Activated CD4-positive, alpha-beta T cell treated with anti-CD3 and anti-CD28 coated beads, Interleukin-2, amount 10 ng/mL, durations not matched to agents 24 days and 14 days (primary cell): ENCODE measurements around the gene SMOC2. TPM values are rescaled to one million over a fixed set of nuclear protein-coding genes. Genes with fewer than 3 reads are reported as not detected.

Experiments
- DNase-seq: peaks from one replicate; pipeline ENCODE4 v3.0.0; 2022
- H3K27ac Mint-ChIP-seq: one replicate; pipeline ENCODE4 v1.8.0; 2022; ENCODE audit warnings: mild to moderate bottlenecking, mixed read lengths
- H3K27me3 Mint-ChIP-seq: one replicate; pipeline ENCODE4 v1.8.0; 2022; ENCODE audit warnings: mixed read lengths
- H3K36me3 Mint-ChIP-seq: one replicate; pipeline ENCODE4 v1.8.0; 2022; ENCODE audit warnings: low read depth, mild to moderate bottlenecking, mixed read lengths
- H3K4me1 Mint-ChIP-seq: one replicate; pipeline ENCODE4 v1.8.0; 2021; ENCODE audit warnings: mixed read lengths
- H3K4me3 Mint-ChIP-seq: one replicate; pipeline ENCODE4 v1.8.0; 2022; ENCODE audit warnings: mild to moderate bottlenecking, moderate library complexity, mixed read lengths
- H3K9me3 Mint-ChIP-seq: one replicate; pipeline ENCODE4 v1.8.0; 2021; ENCODE audit warnings: mixed read lengths
- intact Hi-C: fragments of 100-400 bp; cut with micrococcal nuclease; formaldehyde crosslinking; loops from one replicate; pipeline ENCODE4 v1.15.1; 2023
- total RNA-seq: library from RNA; stranded (reverse); gene quantifications from 2 replicates; pipeline ENCODE4 v1.2.3, GENCODE V29; 2022

The SMOC2 gene
- total RNA-seq, 1 donor from 2014 or later = not detected

DNA sequence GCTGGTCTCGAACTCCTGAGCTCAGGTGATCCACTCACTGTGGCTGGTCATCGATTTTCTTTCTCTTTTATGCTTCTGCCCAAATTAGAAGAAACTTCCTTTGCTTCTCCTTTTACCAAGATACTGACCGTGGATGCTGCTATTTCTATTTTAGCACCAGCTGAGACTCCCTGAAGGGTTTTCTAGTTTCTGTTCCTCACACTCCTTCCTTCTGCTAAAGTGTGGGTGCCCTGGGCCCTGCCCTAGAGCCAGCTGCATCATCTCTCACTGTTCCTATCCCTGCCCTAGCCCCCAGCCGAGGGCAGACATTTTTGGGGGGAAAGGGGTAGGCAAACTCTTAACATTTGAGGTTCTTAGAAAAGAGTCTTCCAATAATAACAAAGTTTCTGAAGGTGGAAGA lies 6.3 kb downstream of the SMOC2 start:
- no peak for DNase-seq
- Mint-ChIP-seq H3K36me3 (no peaks in the 10 kb centered on the region), H3K27ac (no peak overlapping the region), H3K4me1 (no peaks in the 10 kb centered on the region), H3K9me3 (no peaks in the 10 kb centered on the region), H3K27me3 (peaks cover 28% of the 10 kb centered on the region), H3K4me3 (no peak overlapping the region)
- intact Hi-C loops = no loop called here

DNA sequence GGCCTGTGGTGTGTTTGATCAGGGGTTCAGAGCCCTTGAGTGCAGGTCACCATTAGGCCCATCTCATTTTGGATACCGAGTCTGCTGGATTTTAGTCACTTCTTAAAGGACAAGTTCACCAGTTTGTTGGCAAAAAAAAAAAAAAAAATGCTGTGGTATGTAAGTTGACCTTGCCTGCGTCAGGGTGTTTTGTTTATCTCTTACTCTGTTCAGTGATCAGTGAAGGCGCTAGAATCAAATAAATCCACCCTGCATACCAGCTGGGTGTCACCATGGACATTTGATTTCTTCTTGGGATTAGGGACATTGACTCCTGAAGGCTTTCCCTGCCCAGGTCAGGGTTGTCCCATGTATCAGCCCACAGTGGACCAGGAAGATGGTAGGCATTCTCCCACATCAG lies 6.7 kb downstream of the SMOC2 start:
- no peak for DNase-seq
- H3K4me3 Mint-ChIP-seq = no peak overlapping the region
- no peaks in the 10 kb centered on the region for H3K4me1 Mint-ChIP-seq
- no peaks in the 10 kb centered on the region for H3K36me3 Mint-ChIP-seq
- H3K27ac Mint-ChIP-seq = no peak overlapping the region
- peaks cover 24% of the 10 kb centered on the region for H3K27me3 Mint-ChIP-seq
- H3K9me3 Mint-ChIP-seq = no peaks in the 10 kb centered on the region
- intact Hi-C loops = no loop called here

DNA sequence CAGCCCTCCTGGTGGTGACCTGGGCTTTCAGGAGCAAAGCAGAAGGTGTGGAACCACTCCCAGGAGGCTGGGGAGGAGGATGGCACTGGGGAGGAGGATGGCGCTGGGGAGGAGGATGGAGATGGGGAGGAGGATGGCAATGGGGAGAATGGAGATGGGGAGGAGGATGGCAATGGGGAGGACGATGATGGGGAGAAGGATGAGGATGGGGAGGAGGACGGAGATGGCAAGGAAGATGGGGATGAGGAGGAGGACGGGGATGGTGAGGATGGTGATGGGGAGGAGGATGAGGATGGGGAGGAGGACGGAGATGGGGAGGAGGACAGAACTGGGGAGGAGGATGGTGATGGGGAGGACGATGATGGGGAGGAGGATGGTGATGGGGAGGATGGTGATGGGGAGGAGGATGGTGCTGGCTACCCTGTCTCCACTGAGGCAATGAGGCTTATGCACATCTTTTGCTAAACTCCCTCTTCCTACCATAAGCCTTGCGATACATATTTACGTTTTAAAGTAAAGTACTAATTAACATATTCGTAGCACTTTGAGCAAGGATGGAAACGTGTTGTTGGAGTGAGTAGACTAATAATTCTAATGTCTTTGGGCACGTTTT lies 7.4 kb downstream of the SMOC2 start:
- intact Hi-C loops = no loop called here

DNA sequence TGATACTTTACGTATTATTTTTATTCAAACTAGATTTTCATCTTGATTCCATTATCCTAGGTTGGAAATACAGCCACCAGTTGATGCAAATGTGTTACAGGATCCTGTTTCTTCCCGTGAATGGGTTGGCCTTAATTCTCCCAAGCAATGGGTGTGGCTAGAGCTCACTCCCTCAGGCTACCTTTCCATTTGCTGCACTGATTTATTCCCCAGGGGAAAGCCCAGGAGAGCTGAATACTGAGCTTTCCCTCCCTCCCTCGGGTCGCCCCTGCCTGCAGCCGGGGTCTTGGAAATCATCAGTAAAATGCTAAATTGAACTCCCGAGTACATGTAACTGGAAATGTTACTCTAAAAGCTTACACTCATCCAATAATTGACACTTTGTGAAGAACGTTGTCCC lies 9.9 kb downstream of the SMOC2 start:
- intact Hi-C loops = no loop called here
- Mint-ChIP-seq H3K9me3 (no peaks in the 10 kb centered on the region), H3K4me1 (no peaks in the 10 kb centered on the region), H3K27ac (no peak overlapping the region), H3K36me3 (no peaks in the 10 kb centered on the region), H3K4me3 (no peak overlapping the region), H3K27me3 (peaks cover 7% of the 10 kb centered on the region)
- DNase-seq = no peak

More for the DNA sequence above, 7.4 kb downstream of the SMOC2 start:
- H3K27me3 Mint-ChIP-seq = peaks cover 19% of the 10 kb centered on the region
- no peak overlapping the region for H3K4me3 Mint-ChIP-seq
- no peaks in the 10 kb centered on the region for H3K9me3 Mint-ChIP-seq
- no peak overlapping the region for H3K27ac Mint-ChIP-seq
- no peak for DNase-seq
- no peaks in the 10 kb centered on the region for H3K36me3 Mint-ChIP-seq
- H3K4me1 Mint-ChIP-seq = no peaks in the 10 kb centered on the region

DNA sequence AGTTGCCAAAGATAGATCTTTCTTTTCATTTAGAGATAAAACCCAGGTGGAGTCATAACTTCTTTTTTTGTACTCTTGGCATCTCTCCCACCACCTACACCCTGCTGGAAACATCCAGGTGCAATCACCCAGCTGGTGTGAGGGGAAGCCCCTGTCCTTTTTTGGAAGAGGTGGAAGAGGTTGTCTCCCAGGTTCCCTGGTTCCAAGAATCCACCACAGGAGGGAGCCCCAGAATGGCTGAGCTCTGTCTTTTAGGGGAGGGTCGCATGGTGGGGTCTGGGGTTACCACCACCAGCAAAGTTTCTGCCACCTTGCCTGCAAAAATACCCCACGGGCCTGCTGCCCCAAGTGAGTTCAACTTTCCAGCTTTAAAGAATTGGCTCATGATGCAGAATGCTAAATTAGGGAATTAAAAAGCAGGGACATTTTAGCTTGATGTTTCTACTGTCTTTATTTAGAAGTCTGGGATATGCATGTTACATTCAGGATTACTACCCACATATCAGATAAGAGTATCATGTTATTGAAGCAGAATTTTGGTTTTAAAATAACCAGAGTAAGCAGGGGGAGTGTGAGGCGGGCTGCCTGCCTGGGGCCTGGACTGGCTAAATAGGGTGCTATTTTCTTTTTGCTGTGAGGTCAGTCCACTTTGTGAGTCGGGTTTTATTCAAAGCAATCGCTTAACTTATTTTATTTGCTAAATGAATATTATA lies 11.0 kb downstream of the SMOC2 start:
- H3K27ac Mint-ChIP-seq = no peak overlapping the region
- H3K4me1 Mint-ChIP-seq = no peaks in the 10 kb centered on the region
- H3K9me3 Mint-ChIP-seq = no peaks in the 10 kb centered on the region
- peaks cover 7% of the 10 kb centered on the region for H3K27me3 Mint-ChIP-seq
- DNase-seq = no peak
- no peak overlapping the region for H3K4me3 Mint-ChIP-seq
- intact Hi-C loops = no loop called here
- H3K36me3 Mint-ChIP-seq = no peaks in the 10 kb centered on the region

DNA sequence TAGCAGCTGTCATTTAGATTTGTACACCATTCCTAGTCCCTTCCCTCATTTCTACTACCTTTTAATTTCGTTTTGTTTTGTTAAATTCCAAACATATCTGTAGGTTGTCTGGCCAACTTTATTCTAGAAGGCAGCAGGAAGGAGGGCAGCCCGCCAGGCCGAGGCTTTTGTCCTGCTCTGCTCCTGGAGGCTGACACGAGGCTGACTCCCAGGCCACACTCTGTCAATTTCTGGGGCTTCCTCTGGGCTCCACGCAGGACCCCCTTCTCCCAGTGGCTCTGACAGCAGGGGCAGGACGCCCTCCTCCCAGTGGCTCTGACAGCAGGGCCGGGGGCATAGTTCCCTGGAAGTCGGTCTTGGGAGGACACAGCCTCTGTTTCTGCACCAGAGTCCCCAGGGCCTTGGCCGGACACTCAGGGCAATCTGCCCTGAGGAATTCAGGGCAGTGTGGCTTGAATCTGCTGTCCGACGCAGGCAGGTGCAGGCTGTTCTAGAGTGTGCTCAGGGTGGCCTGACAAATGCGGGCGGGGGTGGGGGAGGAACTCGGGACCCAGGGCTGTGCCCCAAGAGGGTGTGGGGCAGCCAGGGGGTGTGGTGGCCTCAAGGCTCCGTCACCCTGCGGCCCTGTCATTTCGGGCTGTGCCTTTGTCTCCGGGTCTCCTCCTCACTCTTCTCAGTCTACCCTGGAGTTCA lies 11.8 kb downstream of the SMOC2 start:
- no peaks in the 10 kb centered on the region for H3K4me1 Mint-ChIP-seq
- no peaks in the 10 kb centered on the region for H3K36me3 Mint-ChIP-seq
- no peaks in the 10 kb centered on the region for H3K9me3 Mint-ChIP-seq
- H3K4me3 Mint-ChIP-seq = no peak overlapping the region
- intact Hi-C loops = no loop called here
- peaks cover 7% of the 10 kb centered on the region for H3K27me3 Mint-ChIP-seq
- H3K27ac Mint-ChIP-seq = no peak overlapping the region
- no peak for DNase-seq

DNA sequence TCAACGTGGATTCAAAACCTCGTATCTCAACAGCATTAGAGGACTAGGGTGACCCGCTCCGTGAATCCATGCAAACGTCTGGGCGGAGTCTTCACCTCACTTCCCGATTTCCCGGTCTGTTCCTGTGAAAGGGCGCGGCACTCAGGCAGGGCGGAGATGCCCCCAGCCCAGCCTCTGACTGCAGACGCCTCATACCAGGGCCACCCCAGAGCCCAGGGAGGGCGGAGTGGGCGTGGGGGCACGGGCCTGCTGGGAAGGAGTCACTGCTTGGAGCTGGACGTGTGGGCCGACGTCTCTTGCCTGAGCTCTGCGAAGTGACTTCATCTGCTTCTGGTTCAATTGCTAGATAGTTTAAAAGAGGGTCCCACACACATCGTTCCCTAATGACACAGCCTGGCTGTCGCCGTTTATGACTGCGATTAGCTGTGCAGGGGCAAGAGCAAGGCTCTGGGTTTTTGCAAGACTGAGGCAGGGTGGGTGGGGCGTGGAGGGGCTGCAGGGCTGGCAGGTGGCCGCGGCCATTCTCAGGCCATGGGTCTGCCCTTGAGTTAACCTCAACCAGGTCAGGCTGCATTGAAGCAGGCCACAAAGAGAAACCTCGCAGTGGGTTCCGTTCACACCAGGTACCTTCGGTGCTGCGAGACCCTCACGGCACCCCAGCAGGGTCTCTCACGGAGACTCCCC lies 15.0 kb downstream of the SMOC2 start:
- H3K4me3 Mint-ChIP-seq = no peak overlapping the region
- H3K9me3 Mint-ChIP-seq = no peaks in the 10 kb centered on the region

DNA sequence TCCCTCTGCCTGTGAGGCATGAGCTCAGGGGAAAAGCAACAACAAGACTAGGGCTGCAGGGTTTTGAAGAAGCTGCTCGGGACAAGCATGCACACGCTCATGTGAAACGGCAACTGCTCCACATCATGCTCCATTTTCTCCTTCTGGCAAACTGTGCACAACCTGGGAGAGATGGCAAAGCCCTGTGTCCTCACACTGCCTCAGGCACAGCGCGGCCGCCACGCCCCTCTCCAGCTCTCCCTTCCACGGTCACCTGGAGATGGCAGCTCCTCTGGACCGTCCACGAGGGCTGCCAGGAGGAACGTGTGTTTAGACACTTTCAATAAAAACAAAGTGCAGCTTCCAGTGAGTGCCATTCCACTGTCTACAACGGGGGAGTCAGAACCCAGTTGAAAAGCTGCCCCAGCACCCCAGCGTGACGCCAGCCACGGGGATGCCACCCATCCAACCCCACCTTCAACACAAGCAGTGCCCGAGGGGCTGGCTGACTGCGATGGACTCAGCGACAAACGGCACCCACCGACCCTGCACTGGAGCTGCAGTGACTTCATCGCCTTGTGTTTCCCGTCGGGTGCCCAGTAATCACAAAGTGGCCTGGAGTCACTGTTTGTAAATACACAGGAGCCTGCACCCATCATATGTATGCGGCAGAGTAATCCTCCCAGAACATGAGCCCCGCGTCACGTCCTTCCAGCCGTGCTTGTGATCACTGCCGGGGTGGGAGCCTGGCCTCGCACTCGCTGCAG lies 16.1 kb downstream of the SMOC2 start:
- DNase-seq = no peak
- no peaks in the 10 kb centered on the region for H3K9me3 Mint-ChIP-seq
- H3K4me1 Mint-ChIP-seq = no peaks in the 10 kb centered on the region
- peaks cover 5% of the 10 kb centered on the region for H3K27me3 Mint-ChIP-seq
- no peaks in the 10 kb centered on the region for H3K36me3 Mint-ChIP-seq
- no peak overlapping the region for H3K27ac Mint-ChIP-seq
- H3K4me3 Mint-ChIP-seq = no peak overlapping the region
- intact Hi-C loops = no loop called here

More for the DNA sequence above, 15.0 kb downstream of the SMOC2 start:
- no peaks in the 10 kb centered on the region for H3K36me3 Mint-ChIP-seq
- no peak for DNase-seq
- intact Hi-C loops = no loop called here
- peaks cover 5% of the 10 kb centered on the region for H3K27me3 Mint-ChIP-seq
- H3K4me1 Mint-ChIP-seq = no peaks in the 10 kb centered on the region
- H3K27ac Mint-ChIP-seq = no peak overlapping the region

DNA sequence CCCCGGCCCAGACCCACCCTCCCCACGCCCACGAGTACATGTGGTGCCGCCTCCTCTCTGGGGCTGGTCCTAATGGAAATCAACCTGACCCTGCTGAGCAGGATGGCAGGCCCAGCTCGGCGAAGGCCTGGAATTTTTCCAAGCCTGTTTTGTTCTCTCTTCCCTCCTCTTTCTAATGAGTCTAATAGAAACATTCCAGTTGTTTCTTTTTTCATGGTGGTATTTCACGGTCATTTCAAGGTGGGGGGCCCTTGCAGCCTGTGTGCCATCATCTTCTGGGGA lies 16.6 kb downstream of the SMOC2 start:
- H3K4me3 Mint-ChIP-seq = no peak overlapping the region

DNA sequence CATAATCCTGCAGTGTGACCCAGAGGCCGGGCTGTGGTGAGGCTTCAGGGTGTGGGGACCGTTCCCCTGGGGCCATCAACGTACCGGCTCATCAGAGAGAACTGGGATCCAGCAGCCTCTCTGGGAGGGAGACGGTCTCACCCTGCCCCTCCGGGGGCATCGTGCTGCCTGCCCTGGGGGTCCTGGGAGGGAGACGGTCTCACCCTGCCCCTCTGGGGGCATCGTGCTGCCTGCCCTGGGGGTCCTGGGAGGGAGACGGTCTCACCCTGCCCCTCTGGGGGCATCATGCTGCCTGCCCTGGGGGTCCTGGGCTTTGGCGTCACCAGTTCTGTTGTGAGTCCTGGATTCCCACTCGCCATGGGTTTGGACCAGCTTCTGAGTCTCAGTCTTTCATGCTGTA lies 17.1 kb downstream of the SMOC2 start:
- no peak overlapping the region for H3K27ac Mint-ChIP-seq
- H3K4me1 Mint-ChIP-seq = no peaks in the 10 kb centered on the region
- peaks cover 4% of the 10 kb centered on the region for H3K27me3 Mint-ChIP-seq
- no peak for DNase-seq
- H3K9me3 Mint-ChIP-seq = no peaks in the 10 kb centered on the region
- H3K4me3 Mint-ChIP-seq = no peak overlapping the region
- no peaks in the 10 kb centered on the region for H3K36me3 Mint-ChIP-seq
- intact Hi-C loops = no loop called here

More for the DNA sequence above, 16.6 kb downstream of the SMOC2 start:
- Mint-ChIP-seq H3K4me1 (no peaks in the 10 kb centered on the region), H3K9me3 (no peaks in the 10 kb centered on the region), H3K27ac (no peak overlapping the region), H3K36me3 (no peaks in the 10 kb centered on the region), H3K27me3 (peaks cover 4% of the 10 kb centered on the region)
- no peak for DNase-seq
- intact Hi-C loops = no loop called here

DNA sequence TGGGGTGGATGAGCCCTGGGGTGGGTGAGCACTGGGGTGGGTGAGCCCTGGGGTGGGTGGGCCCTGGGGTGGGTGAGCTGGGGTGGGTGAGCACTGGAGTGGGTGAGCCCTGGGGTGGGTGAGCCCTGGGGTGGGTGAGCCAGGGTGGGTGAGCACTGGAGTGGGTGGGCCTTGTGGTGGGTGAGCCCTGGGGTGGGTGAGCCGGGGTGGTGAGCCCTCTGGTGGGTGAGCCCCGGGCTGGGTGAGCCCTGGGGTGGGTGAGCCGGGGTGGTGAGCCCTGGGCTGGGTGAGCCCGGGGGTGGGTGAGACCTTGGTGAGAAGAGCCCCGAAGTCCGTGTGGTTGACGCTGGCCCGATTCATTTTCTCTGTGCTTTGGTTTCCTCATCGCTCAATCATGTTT lies 18.6 kb downstream of the SMOC2 start:
- intact Hi-C loops = no loop called here
- Mint-ChIP-seq H3K27me3 (no peaks in the 10 kb centered on the region), H3K27ac (no peak overlapping the region), H3K36me3 (no peaks in the 10 kb centered on the region), H3K4me1 (no peaks in the 10 kb centered on the region), H3K4me3 (no peak overlapping the region), H3K9me3 (no peaks in the 10 kb centered on the region)
- DNase-seq = no peak

DNA sequence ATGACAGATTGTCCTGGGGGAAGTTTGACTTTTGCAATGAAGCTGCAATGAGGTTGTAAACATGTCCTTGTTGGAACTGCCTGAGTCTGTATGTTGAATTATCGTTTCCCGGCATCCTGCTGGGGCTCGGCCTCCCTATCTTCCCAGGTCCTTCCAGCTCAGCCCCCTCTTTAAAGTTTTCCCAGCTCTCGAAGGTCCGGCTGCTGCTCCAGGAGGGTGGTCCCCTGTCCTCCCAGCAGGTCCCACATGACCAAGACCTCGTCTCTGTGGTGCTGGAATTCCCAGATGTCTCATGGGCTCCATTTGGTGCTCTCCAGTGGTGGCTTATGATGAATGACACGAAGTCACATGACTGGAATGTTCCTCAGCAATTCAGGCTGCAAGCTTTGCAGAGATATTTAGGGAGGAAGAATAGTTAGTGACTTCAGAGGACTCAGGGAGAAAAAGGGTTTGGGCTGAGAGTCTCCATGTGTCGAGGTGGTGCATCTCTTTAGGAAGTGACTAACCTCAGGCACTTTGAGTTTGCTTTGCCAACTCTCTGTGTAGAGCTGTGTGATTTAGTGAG lies 21.4 kb downstream of the SMOC2 start:
- Mint-ChIP-seq H3K9me3 (no peaks in the 10 kb centered on the region), H3K4me3 (no peak overlapping the region), H3K27me3 (no peaks in the 10 kb centered on the region), H3K27ac (no peak overlapping the region), H3K4me1 (no peaks in the 10 kb centered on the region), H3K36me3 (no peaks in the 10 kb centered on the region)
- intact Hi-C loops = no loop called here
- DNase-seq = no peak

DNA sequence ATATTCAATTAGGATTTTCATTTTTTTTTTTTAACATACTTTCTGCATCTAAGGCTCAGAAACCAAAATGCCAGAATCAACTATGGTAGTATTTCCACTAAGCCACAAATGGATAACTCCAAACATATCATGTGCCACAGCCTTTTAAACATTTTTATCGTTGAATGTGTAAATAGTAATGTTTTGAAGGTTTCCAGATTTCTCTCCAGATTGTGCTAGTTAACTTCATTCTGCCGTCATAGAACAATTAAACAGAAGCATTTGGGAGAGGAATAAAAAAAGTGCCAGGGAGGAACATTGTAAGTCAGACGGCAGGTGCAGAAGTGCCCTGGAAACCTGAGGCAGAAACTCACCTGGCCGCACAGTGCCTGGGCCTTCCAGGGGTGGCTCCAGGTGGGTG lies 23.6 kb downstream of the SMOC2 start:
- Mint-ChIP-seq H3K9me3 (no peaks in the 10 kb centered on the region), H3K27ac (no peak overlapping the region), H3K4me1 (no peaks in the 10 kb centered on the region), H3K27me3 (no peaks in the 10 kb centered on the region), H3K36me3 (no peaks in the 10 kb centered on the region), H3K4me3 (no peak overlapping the region)
- intact Hi-C loops = no loop called here
- no peak for DNase-seq
